B cell (primary cell): Measurements from ENCODE around the gene TLL2. TPM values are rescaled to one million over a fixed set of nuclear protein-coding genes. Genes with fewer than 3 reads are reported as not detected.

Experiments
- ATAC-seq: fragments of 200-7000 bp; cut with Tn5 transposase; one replicate; pipeline ENCODE4 v1.10.0; 2021; ENCODE audit warnings: low read depth, mild to moderate bottlenecking, moderate number of reproducible peaks, moderate library complexity
- CTCF ChIA-PET: fragments of 350-600 bp; sonication (Branson Sonifier 250); formaldehyde crosslinking; loops from one replicate; lab custom pipeline; 2021; ENCODE audit warnings: antibody characterized with exemption, inconsistent platforms; lab: Charles Lee
- POLR2A ChIA-PET: fragments of 350-600 bp; sonication (Branson Sonifier 250); formaldehyde crosslinking; loops from one replicate; lab custom pipeline; 2021; ENCODE audit warnings: antibody characterized with exemption; lab: Charles Lee
- DNase-seq: peaks from one replicate; pipeline ENCODE4 v3.0.0; 2013
- H2AFZ ChIP-seq: 2 replicates; pipeline ENCODE4 v1.6.1; 2012; ENCODE audit warnings: mild to moderate bottlenecking, low read depth, low read length; ENCODE audit not compliant: insufficient read depth, poor library complexity, severe bottlenecking
- H3K27ac ChIP-seq, 2 donors: 1 replicate in 1 of 2; 2 replicates in 1 of 2; pipeline ENCODE4 v1.5.1; 2012 to 2013; ENCODE audit warnings: low read length in 2 of 2, mild to moderate bottlenecking in 2 of 2, moderate library complexity in 1 of 2
- H3K27me3 ChIP-seq, 4 experiments: fragments of 200-600 bp in 1 of 4; sonication (generic) in 1 of 4; replicated peaks in 1 of 4; 1 replicate in 2 of 4; 2 replicates in 2 of 4; pipeline versions ENCODE4 v1.6.1 to v1.7.0; 2013 to 2016; ENCODE audit warnings: low read length in 3 of 4, mild to moderate bottlenecking in 2 of 4, mixed read lengths in 1 of 4, moderate library complexity in 1 of 4; ENCODE audit not compliant: insufficient read depth in 4 of 4, control insufficient read depth in 3 of 4; ENCODE audit errors: control extremely low read depth in 1 of 4
- H3K36me3 ChIP-seq, 2 experiments: replicated peaks in 1 of 2; 1 replicate in 1 of 2; 2 replicates in 1 of 2; pipeline versions ENCODE4 v1.6.1 to v1.7.1; 2013; ENCODE audit warnings: low read length in 1 of 2; ENCODE audit not compliant: insufficient read depth in 2 of 2, control insufficient read depth in 1 of 2; ENCODE audit errors: control extremely low read depth in 1 of 2, extremely low read depth in 1 of 2
- H3K4me1 ChIP-seq, 2 donors: fragments of 200-600 bp in 1 of 2; sonication (generic) in 1 of 2; 1 replicate in 1 of 2; 2 replicates in 1 of 2; pipeline versions ENCODE4 v1.5.1 to v1.6.1; 2013 to 2017; ENCODE audit warnings: low read length in 2 of 2; ENCODE audit not compliant: control insufficient read depth in 2 of 2, insufficient read depth in 2 of 2
- H3K4me2 ChIP-seq: replicated peaks from 2 replicates; pipeline ENCODE3; 2012; ENCODE audit warnings: mild to moderate bottlenecking, low read depth, low read length; ENCODE audit not compliant: poor library complexity, severe bottlenecking
- H3K4me3 ChIP-seq, 5 experiments: fragments of 200-600 bp in 1 of 5; sonication (generic) in 1 of 5; 1 replicate in 3 of 5; 2 replicates in 2 of 5; pipeline versions ENCODE4 v1.5.1 to v1.7.0; 2011 to 2016; ENCODE audit warnings: low read length in 4 of 5, mild to moderate bottlenecking in 4 of 5, low read depth in 2 of 5, control low read depth in 1 of 5, moderate library complexity in 1 of 5; ENCODE audit not compliant: insufficient read depth in 1 of 5; ENCODE audit errors: control extremely low read depth in 1 of 5, extremely low read depth in 1 of 5
- H3K79me2 ChIP-seq: fragments of 200-600 bp; sonication (generic); one replicate; pipeline ENCODE4 v1.6.0; 2016; ENCODE audit warnings: low read length; ENCODE audit not compliant: control insufficient read depth, insufficient read depth
- H3K9ac ChIP-seq: fragments of 200-600 bp; sonication (generic); 2 replicates; pipeline ENCODE4 v1.6.1; 2017; ENCODE audit warnings: mild to moderate bottlenecking, low read length, moderate library complexity
- H3K9me3 ChIP-seq, 3 donors: one replicate each; pipeline versions ENCODE4 v1.6.1 to v1.7.1; 2013; ENCODE audit warnings: low read length in 2 of 3; ENCODE audit not compliant: control insufficient read depth in 2 of 3, insufficient read depth in 1 of 3; ENCODE audit errors: control extremely low read depth in 1 of 3
- H4K20me1 ChIP-seq: 2 replicates; pipeline ENCODE4 v1.6.0; 2012; ENCODE audit warnings: mild to moderate bottlenecking, low read length; ENCODE audit not compliant: insufficient read depth, control insufficient read depth, poor library complexity, severe bottlenecking
- H3K27ac Mint-ChIP-seq: one replicate; pipeline ENCODE4 v1.8.0; 2021; ENCODE audit warnings: mixed read lengths
- H3K27me3 Mint-ChIP-seq: one replicate; pipeline ENCODE4 v1.8.0; 2021; ENCODE audit warnings: mixed read lengths
- H3K4me1 Mint-ChIP-seq: one replicate; pipeline ENCODE4 v1.8.0; 2021; ENCODE audit warnings: mixed read lengths
- H3K4me3 Mint-ChIP-seq: one replicate; pipeline ENCODE4 v1.8.0; 2021; ENCODE audit warnings: mixed read lengths
- H3K9me3 Mint-ChIP-seq: one replicate; pipeline ENCODE4 v1.8.0; 2022; ENCODE audit warnings: mixed read lengths; ENCODE audit not compliant: insufficient read depth
- CTCF ChIP-seq: fragments of 200-600 bp; IDR thresholded peaks from one replicate; pipeline ENCODE4 v1.8.0; 2022; ENCODE audit warnings: antibody characterized with exemption, mild to moderate bottlenecking
- EZH2 ChIP-seq: IDR thresholded peaks from 2 replicates; pipeline ENCODE4 v1.6.1; 2012; ENCODE audit warnings: borderline replicate concordance, low read depth, mild to moderate bottlenecking, moderate library complexity, low read length; ENCODE audit not compliant: insufficient read depth, poor library complexity, severe bottlenecking
- WGBS: methylation state at CpG from one replicate; pipeline ENCODE4 v1.1.5; 2013; ENCODE audit warnings: missing lambda C conversion rate; ENCODE audit not compliant: insufficient coverage; 5-methylcytosine and 5-hydroxymethylcytosine counted together
- intact Hi-C: fragments of 100-400 bp; cut with micrococcal nuclease; formaldehyde crosslinking; loops from one replicate; pipeline ENCODE4 v1.10.0; 2022
- polyA plus RNA-seq: library from polyadenylated mRNA; depleted of rRNA; stranded (reverse); fragments of >200 nt; gene quantifications from 2 replicates; pipeline ENCODE4 v1.2.3, GENCODE V29; 2012
- total RNA-seq, 2 donors: library from RNA; stranded (reverse); fragments of 120-200 nt in 1 of 2; gene quantifications; 1 replicate in 1 of 2; 2 replicates in 1 of 2; pipeline versions ENCODE4 v1.2.3 to v1.2.4, GENCODE V29; 2013 to 2022

Gene TLL2
- total and polyA plus RNA-seq, 2 donors (not counting 1 experiment from before 2014, with no cell fraction given), result 0.13 to 0.47 TPM

DNA sequence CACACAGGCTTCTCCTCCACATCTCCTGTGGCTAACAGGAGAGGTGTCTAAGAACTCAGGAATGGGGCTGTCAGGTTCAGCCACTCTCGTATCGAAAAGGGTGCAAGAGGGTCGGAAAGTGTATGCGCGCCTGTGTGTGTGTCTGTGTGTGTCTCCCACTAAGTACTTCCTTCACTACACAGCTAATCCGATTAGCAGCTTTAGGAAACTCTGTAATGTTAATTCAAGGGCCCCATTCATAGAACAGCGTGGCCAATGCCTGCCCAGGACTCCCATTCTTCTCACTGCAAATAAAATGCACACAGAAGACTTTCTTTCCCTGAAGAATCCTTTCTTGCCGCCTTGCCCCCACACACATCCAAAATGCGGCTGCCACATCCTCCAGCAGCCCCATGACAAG is 39.9 kb downstream of the TLL2 start:
- intact Hi-C loops, result no loop called here
- no peaks in the 10 kb centered on the region for H3K9me3 Mint-ChIP-seq
- no peak for ATAC-seq
- ChIA-PET CTCF (no interaction called here), POLR2A (no interaction called here)
- H3K4me1 Mint-ChIP-seq, result no peaks in the 10 kb centered on the region
- Histone ChIP-seq H3K27me3 (peaks cover 0 to 2% (median 1%) of the 10 kb centered on the region in 4 experiments), H3K4me1 (no peaks in the 10 kb centered on the region), H3K9ac (no peak overlapping the region), H3K4me3 (no peak overlapping the region), H3K27ac (no peak overlapping the region), H3K79me2 (no peaks in the 10 kb centered on the region), H3K9me3 (no peaks in the 10 kb centered on the region), H3K4me2 (no peak overlapping the region), H2AFZ (no peak overlapping the region), H3K36me3 (no peaks in the 10 kb centered on the region), H4K20me1 (no peaks in the 10 kb centered on the region)
- no peak overlapping the region for H3K4me3 Mint-ChIP-seq
- H3K27me3 Mint-ChIP-seq, result peaks cover 17% of the 10 kb centered on the region
- TF ChIP-seq EZH2 (no peak), CTCF (no peak)
- 85% methylated on average over 4 of the region's 9 CpGs for WGBS
- DNase-seq, result no peak
- H3K27ac Mint-ChIP-seq, result no peak overlapping the region

GRCh38 chr10:96470116-96470743 is 43.5 kb downstream of the TLL2 start:
- DNase-seq (peak; percentile 25), ATAC-seq (no peak)
- H3K79me2 ChIP-seq, result no peaks in the 10 kb centered on the region
- peaks cover 0 to 3% (median 0%) of the 10 kb centered on the region in 4 experiments for H3K27me3 ChIP-seq
- intact Hi-C loops, result no loop called here
- H3K27ac ChIP-seq, result no peak overlapping the region
- peak; percentile 46 for TF ChIP-seq CTCF
- TF ChIP-seq EZH2, result no peak
- POLR2A ChIA-PET, result no interaction called here
- H3K4me3 ChIP-seq, result no peak overlapping the region
- CTCF ChIA-PET, result interaction anchor here (1.1 kb wide), 1 partner anchor 30 kb away, joined by 5 read pairs; no protein-coding TSS in a partner anchor
- H3K4me2 ChIP-seq, result no peak overlapping the region
- H3K9me3 ChIP-seq, result no peaks in the 10 kb centered on the region
- no peaks in the 10 kb centered on the region for H3K9me3 Mint-ChIP-seq
- H4K20me1 ChIP-seq, result no peaks in the 10 kb centered on the region
- H2AFZ ChIP-seq, result no peak overlapping the region
- H3K36me3 ChIP-seq, result no peaks in the 10 kb centered on the region
- no peaks in the 10 kb centered on the region for H3K4me1 ChIP-seq
- H3K4me3 Mint-ChIP-seq, result no peak overlapping the region
- H3K9ac ChIP-seq, result no peak overlapping the region
- WGBS, result 18% methylated on average over 2 of the region's 4 CpGs
- H3K4me1 Mint-ChIP-seq, result no peaks in the 10 kb centered on the region
- no peak overlapping the region for H3K27ac Mint-ChIP-seq
- H3K27me3 Mint-ChIP-seq, result peaks cover 35% of the 10 kb centered on the region
